ENCODE results near the gene NOTO. TPM values are rescaled to one million over a fixed set of nuclear protein-coding genes. Genes with fewer than 3 reads are reported as not detected.

The NOTO gene
- total and polyA plus RNA-seq, 11 donors, result not detected

DNA sequence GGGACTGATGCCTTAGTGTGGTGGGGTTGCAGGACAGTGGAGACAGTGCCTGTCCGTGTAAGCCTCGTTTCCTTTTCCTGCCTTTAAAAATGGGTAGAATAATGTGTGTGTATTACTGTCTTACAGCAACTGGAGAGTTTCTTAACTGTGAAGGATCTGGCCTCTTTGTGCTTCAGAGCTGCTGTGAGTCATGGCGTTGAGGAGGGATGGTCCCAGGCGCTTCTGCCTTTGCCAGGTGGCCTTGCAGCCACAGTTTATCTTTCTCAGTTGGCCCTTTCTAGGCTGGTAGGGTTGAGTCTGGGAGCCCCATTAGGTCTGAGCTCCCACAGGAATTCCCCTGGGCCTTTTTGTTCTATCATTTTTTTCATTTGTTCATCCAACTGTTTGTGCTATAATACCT lies 21.4 kb downstream of the NOTO start:
- Histone ChIP-seq H3K4me1 (peaks cover 0 to 18% (median 7%) of the 10 kb centered on the region in 12 donors), H3K27me3 (no peaks in the 10 kb centered on the region), H3K36me3 (peaks cover 0 to 85% (median 71%) of the 10 kb centered on the region in 9 donors), H3K9me3 (no peaks in the 10 kb centered on the region), H3K27ac (no peak overlapping the region), H3K4me3 (no peak overlapping the region)
- ATAC-seq, result no peak
- 81 to 91% (median 87%) methylated on average over 4 of the region's 4 CpGs for WGBS, 4 donors
- intact Hi-C loops (cut with DNase I), result no loop called here
- DNase-seq, result no peak
- TF ChIP-seq CTCF (IDR thresholded peaks at IDR 0.05), result no peak
- no peak for TF ChIP-seq POLR2A (IDR thresholded peaks at IDR 0.05)

DNA sequence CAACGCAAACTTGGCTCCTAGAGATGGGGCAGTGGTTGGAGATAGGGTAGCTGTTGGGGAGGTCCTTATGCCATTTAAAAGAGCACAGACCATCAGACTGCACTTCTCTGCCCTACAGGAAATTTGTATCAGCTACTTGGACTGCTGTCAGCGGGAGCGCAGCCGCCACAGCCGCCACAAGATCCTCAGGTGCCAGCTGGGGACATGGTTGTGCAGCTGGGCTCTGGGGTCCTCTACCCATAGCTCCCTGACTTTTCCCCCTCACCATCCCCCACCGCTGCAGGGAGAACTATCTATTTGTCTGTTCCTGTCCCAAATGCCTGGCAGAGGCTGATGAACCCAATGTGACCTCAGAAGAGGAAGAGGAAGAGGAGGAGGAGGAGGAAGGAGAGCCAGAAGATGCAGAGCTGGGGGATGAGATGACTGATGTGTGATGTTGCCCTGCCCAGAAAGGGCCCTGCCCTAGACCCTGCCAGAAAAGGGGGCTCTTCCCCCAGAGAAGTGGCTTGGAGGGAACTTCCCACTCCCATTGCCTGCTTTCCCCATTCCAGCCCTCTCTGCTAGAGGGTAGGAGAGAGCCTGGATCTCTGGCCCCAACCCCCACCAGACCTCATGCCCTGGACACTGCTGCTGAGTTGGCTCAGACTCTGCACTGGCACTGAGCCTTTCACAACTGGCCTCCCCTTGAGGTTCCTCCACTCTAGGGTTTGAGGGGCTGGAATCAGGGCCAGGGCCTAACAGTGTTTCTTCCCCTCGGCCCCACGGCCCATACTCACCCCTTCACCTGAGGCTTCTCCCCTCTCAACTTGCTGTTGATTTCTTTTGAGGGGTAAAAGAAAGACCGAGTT lies 23.4 kb downstream of the NOTO start:
- DNase-seq, result no peak
- Histone ChIP-seq H3K36me3 (peaks cover 0 to 88% (median 81%) of the 10 kb centered on the region in 9 donors), H3K4me1 (peaks cover 0 to 18% (median 7%) of the 10 kb centered on the region in 12 donors), H3K9me3 (no peaks in the 10 kb centered on the region), H3K4me3 (no peak overlapping the region), H3K27ac (peak overlapping the region in 1 of 12 donors; percentile 52), H3K27me3 (no peaks in the 10 kb centered on the region)
- TF ChIP-seq POLR2A (IDR thresholded peaks at IDR 0.05), result no peak
- TF ChIP-seq CTCF (IDR thresholded peaks at IDR 0.05), result no peak
- ATAC-seq, result peak in 3 of 4 donors; percentile 38 to 69 (median 43)
- 59 to 71% (median 65%) methylated on average over 7 to 9 of the region's 9 CpGs for WGBS, 4 donors
- intact Hi-C loops (cut with DNase I), result no loop called here

- H3K9me3 ChIP-seq, result no peaks in the 10 kb centered on the region
- 82 to 92% (median 86%) methylated on average over 3 of the region's 3 CpGs for WGBS, 4 donors
- H3K36me3 ChIP-seq, result peaks cover 0 to 75% (median 67%) of the 10 kb centered on the region in 9 donors
Observed at GRCh38 chr2:73227086-73227485, 24.7 kb downstream of the NOTO start.

More at GRCh38 chr2:73227086-73227485, 24.7 kb downstream of the NOTO start:
- TF ChIP-seq POLR2A (IDR thresholded peaks at IDR 0.05) (no peak), CTCF (IDR thresholded peaks at IDR 0.05) (no peak)
- intact Hi-C loops (cut with DNase I), result no loop called here
- no peaks in the 10 kb centered on the region for H3K27me3 ChIP-seq
- H3K4me1 ChIP-seq, result peaks cover 0 to 18% (median 7%) of the 10 kb centered on the region in 12 donors
- no peak overlapping the region for H3K27ac ChIP-seq
- DNase-seq (no peak), ATAC-seq (no peak)
- H3K4me3 ChIP-seq, result no peak overlapping the region

Data from heart left ventricle (tissue), 16 donors.